H1 (cell line): ENCODE data around the gene MCRS1.

Experiments
- CHD2 ChIP-seq: IDR thresholded peaks from 2 replicates; pipeline ENCODE4 v1.6.1; 2012; ENCODE audit warnings: low read length, improper control_type of control experiment
- EZH2 ChIP-seq: fragments of 200-600 bp; sonication (generic); IDR thresholded peaks from 2 replicates; pipeline ENCODE4 v1.7.1; 2012; ENCODE audit warnings: low read depth, mild to moderate bottlenecking, moderate library complexity, low read length, inconsistent platforms; ENCODE audit not compliant: severe bottlenecking
- FOSL1 ChIP-seq: IDR thresholded peaks from 2 replicates; pipeline ENCODE4 v1.6.1; 2011; ENCODE audit warnings: mild to moderate bottlenecking, low read depth, low read length, moderate library complexity; ENCODE audit not compliant: insufficient read depth
- GABPA ChIP-seq: IDR thresholded peaks from 2 replicates; pipeline ENCODE4 v1.6.1; 2011; ENCODE audit warnings: mild to moderate bottlenecking, low read length, moderate library complexity, borderline replicate concordance; ENCODE audit not compliant: insufficient read depth
- HDAC6 ChIP-seq: IDR thresholded peaks from one replicate; pipeline ENCODE4 v1.7.1; 2012; ENCODE audit warnings: low read depth, mild to moderate bottlenecking, inconsistent platforms, low read length, moderate library complexity
- POLR2A ChIP-seq, 2 experiments: IDR thresholded peaks; 1 replicate in 1 of 2; 2 replicates in 1 of 2; pipeline ENCODE4 v1.6.1; 2011; ENCODE audit warnings: low read depth in 2 of 2, low read length in 2 of 2, mild to moderate bottlenecking in 2 of 2; ENCODE audit errors: control extremely low read depth in 1 of 2
- SRF ChIP-seq: IDR thresholded peaks from 2 replicates; pipeline ENCODE4 v1.6.1; 2011; ENCODE audit warnings: mild to moderate bottlenecking, low read depth, low read length, moderate library complexity
- TF ChIP-seq, protein P1 (sequence below), 3 experiments: IDR thresholded peaks; 1 replicate in 2 of 3; 2 replicates in 1 of 3; pipeline versions ENCODE4 v1.5.1 to v1.6.1; 2011; ENCODE audit warnings: low read length in 3 of 3, mild to moderate bottlenecking in 3 of 3, inconsistent platforms in 2 of 3, low read depth in 1 of 3, moderate library complexity in 1 of 3; ENCODE audit not compliant: insufficient read depth in 1 of 3; ENCODE audit errors: control extremely low read depth in 1 of 3
- TF ChIP-seq, protein P2 (sequence below): IDR thresholded peaks from 2 replicates; pipeline ENCODE4 v1.6.1; 2012; ENCODE audit warnings: inconsistent platforms

DNA sequence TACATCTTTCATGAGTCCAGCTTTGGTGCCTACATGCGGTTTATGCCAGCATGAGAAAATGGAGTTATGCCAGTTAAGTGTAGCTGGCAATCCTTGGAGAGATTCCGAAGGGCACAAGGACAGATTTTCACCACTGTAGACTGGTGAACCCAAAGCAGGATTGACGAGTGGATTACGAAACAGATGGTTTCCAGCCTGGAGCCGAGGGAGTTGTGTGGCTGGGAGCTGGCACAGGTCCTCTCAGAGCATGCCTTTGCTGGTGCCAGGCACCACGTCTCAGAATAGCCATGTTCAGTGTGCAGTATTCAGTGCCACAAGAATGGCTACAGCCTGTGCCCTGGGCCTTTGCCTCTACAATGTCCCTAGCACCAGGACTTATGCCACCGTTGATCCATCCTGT, 15.9 kb downstream of the MCRS1 start:
- TF ChIP-seq FOSL1 (no peak), GABPA (no peak), POLR2A (IDR thresholded peaks at IDR 0.05; ENCODE audit: control extremely low read depth in 1 of 2, low read depth in 2 of 2, low read length in 2 of 2) (no peak), EZH2 (no peak), HDAC6 (no peak), SRF (no peak), CHD2 (no peak)
- TF ChIP-seq, protein P1, sequence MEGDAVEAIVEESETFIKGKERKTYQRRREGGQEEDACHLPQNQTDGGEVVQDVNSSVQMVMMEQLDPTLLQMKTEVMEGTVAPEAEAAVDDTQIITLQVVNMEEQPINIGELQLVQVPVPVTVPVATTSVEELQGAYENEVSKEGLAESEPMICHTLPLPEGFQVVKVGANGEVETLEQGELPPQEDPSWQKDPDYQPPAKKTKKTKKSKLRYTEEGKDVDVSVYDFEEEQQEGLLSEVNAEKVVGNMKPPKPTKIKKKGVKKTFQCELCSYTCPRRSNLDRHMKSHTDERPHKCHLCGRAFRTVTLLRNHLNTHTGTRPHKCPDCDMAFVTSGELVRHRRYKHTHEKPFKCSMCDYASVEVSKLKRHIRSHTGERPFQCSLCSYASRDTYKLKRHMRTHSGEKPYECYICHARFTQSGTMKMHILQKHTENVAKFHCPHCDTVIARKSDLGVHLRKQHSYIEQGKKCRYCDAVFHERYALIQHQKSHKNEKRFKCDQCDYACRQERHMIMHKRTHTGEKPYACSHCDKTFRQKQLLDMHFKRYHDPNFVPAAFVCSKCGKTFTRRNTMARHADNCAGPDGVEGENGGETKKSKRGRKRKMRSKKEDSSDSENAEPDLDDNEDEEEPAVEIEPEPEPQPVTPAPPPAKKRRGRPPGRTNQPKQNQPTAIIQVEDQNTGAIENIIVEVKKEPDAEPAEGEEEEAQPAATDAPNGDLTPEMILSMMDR (IDR thresholded peaks at IDR 0.05; ENCODE audit: control extremely low read depth in 1 of 3, insufficient read depth in 1 of 3, low read depth in 1 of 3, low read length in 3 of 3): no peak
- TF ChIP-seq, protein P2, sequence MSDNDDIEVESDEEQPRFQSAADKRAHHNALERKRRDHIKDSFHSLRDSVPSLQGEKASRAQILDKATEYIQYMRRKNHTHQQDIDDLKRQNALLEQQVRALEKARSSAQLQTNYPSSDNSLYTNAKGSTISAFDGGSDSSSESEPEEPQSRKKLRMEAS: no peak
